Measurements from ENCODE around the gene RPL13A. TPM values are rescaled to one million over a fixed set of nuclear protein-coding genes. Genes with fewer than 3 reads are reported as not detected.

The RPL13A gene
- total and polyA plus RNA-seq, 2 of the 13 experiments (the other 11 are each of a cell fraction or from before 2014, with no cell fraction given) = 2,601 to 3,407 TPM

GRCh38 chr19:49453013-49453756 is 34.2 kb upstream of the RPL13A start, which contains the start of gene ALDH16A1 (continued):
- peak; percentile 92 for TF ChIP-seq NFYC (CRISPR knock-in tag; IDR thresholded peaks at IDR 0.05)
- TF ChIP-seq ZNF333 (CRISPR knock-in tag; IDR thresholded peaks at IDR 0.05; ENCODE audit: borderline replicate concordance) = peak; percentile 90
- peak; percentile 50 for TF ChIP-seq HNRNPK (IDR thresholded peaks at IDR 0.05; ENCODE audit: low read depth, low read length, poor library complexity, severe bottlenecking)
- TF ChIP-seq KDM2A (CRISPR knock-in tag; IDR thresholded peaks at IDR 0.05; ENCODE audit: borderline replicate concordance, low read depth) = no peak; the same call in 1 of the 2 replicates
- TF ChIP-seq ZFP41 (CRISPR knock-in tag; IDR thresholded peaks at IDR 0.05; ENCODE audit: borderline replicate concordance) = no peak
- TF ChIP-seq ZNF615 (CRISPR knock-in tag; IDR thresholded peaks at IDR 0.05; ENCODE audit: borderline replicate concordance) = no peak
- TF ChIP-seq, protein P1, sequence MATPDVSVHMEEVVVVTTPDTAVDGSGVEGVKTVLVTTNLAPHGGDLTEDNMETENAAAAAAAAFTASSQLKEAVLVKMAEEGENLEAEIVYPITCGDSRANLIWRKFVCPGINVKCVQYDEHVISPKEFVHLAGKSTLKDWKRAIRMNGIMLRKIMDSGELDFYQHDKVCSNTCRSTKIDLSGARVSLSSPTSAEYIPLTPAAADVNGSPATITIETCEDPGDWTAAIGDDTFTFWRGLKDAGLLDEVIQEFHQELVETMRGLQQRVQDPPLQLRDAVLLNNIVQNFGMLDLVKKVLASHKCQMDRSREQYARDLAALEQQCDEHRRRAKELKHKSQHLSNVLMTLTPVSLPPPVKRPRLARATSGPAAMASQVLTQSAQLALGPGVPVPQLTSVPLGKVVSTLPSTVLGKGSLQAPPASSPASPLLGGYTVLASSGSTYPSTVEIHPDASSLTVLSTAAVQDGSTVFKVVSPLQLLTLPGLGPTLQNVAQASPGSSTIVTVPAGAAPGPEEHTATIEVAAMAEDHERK (CRISPR knock-in tag; IDR thresholded peaks at IDR 0.05; ENCODE audit: low read depth) = no peak
- TF ChIP-seq, protein P2, sequence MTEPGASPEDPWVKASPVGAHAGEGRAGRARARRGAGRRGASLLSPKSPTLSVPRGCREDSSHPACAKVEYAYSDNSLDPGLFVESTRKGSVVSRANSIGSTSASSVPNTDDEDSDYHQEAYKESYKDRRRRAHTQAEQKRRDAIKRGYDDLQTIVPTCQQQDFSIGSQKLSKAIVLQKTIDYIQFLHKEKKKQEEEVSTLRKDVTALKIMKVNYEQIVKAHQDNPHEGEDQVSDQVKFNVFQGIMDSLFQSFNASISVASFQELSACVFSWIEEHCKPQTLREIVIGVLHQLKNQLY (CRISPR knock-in tag; IDR thresholded peaks at IDR 0.05) = 0 out of 2 replicates have a peak, but pooled peaks have one; percentile 28
- TF ChIP-seq IKZF5 (CRISPR knock-in tag; IDR thresholded peaks at IDR 0.05) = peak; percentile 61; the same call in 1 of the 2 replicates
- no peak for TF ChIP-seq ZBTB43 (CRISPR knock-in tag; conservative IDR thresholded peaks at IDR 0.05)
- TF ChIP-seq CBX5 (CRISPR knock-in tag; IDR thresholded peaks at IDR 0.05; ENCODE audit: borderline replicate concordance) = no peak; the same call in 1 of the 2 replicates
- TF ChIP-seq MIER2 (CRISPR knock-in tag; IDR thresholded peaks at IDR 0.05) = no peak
- peak; percentile 74; the same call in 1 of the 2 replicates for TF ChIP-seq ZNF350 (CRISPR knock-in tag; IDR thresholded peaks at IDR 0.05; ENCODE audit: borderline replicate concordance, low read depth)
- 0 out of 2 replicates have a peak, but pooled peaks have one; percentile 39 for TF ChIP-seq NKX3-1 (CRISPR knock-in tag; IDR thresholded peaks at IDR 0.05)
- TF ChIP-seq ASH2L (IDR thresholded peaks at IDR 0.05; ENCODE audit: insufficient read length, low read depth, low read length) = peak; percentile 67
- no peak for TF ChIP-seq HNF1A (IDR thresholded peaks at IDR 0.05; ENCODE audit: low read depth)
- TF ChIP-seq HNF1A (CRISPR knock-in tag; IDR thresholded peaks at IDR 0.05; ENCODE audit: borderline replicate concordance) = no peak
- TF ChIP-seq HNRNPUL1 (IDR thresholded peaks at IDR 0.05; ENCODE audit: low read depth, low read length) = no peak
- TF ChIP-seq MAFG (CRISPR knock-in tag; IDR thresholded peaks at IDR 0.05) = no peak

Data from HepG2 (cell line).